ENCODE data around the gene SMYD4.

DNA sequence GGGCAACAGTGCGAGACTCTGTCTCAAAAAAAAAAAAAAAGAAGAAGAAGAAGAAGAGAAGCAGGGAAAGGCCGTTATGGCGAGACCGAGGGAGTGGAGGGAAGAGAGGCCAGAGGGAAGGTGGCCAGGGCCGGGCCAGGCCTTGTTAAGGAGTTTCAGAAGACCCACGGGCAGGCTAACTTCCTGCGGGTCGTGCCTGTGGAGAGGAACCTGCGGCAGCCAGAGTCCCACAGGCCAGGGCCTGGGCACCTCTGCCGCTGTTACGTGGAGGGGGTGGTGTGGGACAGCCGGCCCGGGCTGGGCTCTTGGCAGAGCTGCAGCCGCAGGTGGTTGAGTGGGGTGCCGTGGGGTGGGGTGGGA, 99.8 kb downstream of the SMYD4 start:
- TF ChIP-seq JUNB (CRISPR knock-in tag; conservative IDR thresholded peaks at IDR 0.05) (no peak), FOSL1 (tag; conservative IDR thresholded peaks at IDR 0.05) (no peak), NR2C2 (CRISPR knock-in tag; IDR thresholded peaks at IDR 0.05) (no peak), NR2C2 (tag; IDR thresholded peaks at IDR 0.05) (no peak)
- TF ChIP-seq, protein P1, sequence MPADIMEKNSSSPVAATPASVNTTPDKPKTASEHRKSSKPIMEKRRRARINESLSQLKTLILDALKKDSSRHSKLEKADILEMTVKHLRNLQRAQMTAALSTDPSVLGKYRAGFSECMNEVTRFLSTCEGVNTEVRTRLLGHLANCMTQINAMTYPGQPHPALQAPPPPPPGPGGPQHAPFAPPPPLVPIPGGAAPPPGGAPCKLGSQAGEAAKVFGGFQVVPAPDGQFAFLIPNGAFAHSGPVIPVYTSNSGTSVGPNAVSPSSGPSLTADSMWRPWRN (IDR thresholded peaks at IDR 0.05; ENCODE audit: low read depth), result no peak
- TF ChIP-seq, protein P2, sequence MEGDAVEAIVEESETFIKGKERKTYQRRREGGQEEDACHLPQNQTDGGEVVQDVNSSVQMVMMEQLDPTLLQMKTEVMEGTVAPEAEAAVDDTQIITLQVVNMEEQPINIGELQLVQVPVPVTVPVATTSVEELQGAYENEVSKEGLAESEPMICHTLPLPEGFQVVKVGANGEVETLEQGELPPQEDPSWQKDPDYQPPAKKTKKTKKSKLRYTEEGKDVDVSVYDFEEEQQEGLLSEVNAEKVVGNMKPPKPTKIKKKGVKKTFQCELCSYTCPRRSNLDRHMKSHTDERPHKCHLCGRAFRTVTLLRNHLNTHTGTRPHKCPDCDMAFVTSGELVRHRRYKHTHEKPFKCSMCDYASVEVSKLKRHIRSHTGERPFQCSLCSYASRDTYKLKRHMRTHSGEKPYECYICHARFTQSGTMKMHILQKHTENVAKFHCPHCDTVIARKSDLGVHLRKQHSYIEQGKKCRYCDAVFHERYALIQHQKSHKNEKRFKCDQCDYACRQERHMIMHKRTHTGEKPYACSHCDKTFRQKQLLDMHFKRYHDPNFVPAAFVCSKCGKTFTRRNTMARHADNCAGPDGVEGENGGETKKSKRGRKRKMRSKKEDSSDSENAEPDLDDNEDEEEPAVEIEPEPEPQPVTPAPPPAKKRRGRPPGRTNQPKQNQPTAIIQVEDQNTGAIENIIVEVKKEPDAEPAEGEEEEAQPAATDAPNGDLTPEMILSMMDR (IDR thresholded peaks at IDR 0.05 in 2 of 3, conservative IDR thresholded peaks at IDR 0.05 in 1 of 3; ENCODE audit: insufficient read depth in 2 of 3, low read depth in 1 of 3, low read length in 3 of 3), result no peak
- TF ChIP-seq, protein P3, sequence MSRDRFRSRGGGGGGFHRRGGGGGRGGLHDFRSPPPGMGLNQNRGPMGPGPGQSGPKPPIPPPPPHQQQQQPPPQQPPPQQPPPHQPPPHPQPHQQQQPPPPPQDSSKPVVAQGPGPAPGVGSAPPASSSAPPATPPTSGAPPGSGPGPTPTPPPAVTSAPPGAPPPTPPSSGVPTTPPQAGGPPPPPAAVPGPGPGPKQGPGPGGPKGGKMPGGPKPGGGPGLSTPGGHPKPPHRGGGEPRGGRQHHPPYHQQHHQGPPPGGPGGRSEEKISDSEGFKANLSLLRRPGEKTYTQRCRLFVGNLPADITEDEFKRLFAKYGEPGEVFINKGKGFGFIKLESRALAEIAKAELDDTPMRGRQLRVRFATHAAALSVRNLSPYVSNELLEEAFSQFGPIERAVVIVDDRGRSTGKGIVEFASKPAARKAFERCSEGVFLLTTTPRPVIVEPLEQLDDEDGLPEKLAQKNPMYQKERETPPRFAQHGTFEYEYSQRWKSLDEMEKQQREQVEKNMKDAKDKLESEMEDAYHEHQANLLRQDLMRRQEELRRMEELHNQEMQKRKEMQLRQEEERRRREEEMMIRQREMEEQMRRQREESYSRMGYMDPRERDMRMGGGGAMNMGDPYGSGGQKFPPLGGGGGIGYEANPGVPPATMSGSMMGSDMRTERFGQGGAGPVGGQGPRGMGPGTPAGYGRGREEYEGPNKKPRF (IDR thresholded peaks at IDR 0.05; ENCODE audit: low read depth, low read length), result no peak

Measured in K562 (cell line).